Measurements from ENCODE around the gene CERKL.

Gene CERKL

DNA sequence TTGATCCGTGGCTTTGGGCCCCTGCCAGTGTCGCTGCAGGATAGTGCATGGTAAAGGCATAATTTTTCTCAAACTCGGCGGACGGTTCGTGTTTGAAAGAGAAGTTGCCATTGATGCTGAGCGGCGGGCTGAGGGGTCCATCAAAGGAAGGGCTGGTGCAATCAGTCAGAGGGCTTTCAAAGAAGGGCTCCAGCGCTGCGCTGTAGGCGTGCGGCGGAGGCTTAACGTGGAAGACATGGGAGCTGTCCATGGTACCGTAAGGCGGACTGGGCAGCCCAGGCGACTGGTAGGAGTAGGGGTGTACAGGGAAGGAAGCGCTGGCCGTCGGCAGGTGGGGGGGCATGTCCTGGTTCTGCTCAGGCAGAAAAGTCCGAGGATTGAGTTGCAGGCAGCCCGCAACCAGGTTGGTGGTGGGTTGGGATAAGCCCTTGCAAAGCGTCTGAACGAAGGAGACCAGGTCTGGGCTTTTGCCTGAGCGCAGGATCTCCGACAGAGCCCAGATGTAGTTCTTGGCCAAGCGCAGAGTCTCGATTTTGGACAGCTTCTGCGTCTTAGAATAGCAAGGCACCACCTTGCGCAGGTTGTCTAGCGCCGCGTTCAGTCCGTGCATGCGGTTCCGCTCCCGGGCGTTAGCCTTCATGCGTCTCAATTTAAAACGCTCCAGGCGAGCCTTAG is 21.1 kb upstream of the CERKL start:
- no peak for DNase-seq

DNA sequence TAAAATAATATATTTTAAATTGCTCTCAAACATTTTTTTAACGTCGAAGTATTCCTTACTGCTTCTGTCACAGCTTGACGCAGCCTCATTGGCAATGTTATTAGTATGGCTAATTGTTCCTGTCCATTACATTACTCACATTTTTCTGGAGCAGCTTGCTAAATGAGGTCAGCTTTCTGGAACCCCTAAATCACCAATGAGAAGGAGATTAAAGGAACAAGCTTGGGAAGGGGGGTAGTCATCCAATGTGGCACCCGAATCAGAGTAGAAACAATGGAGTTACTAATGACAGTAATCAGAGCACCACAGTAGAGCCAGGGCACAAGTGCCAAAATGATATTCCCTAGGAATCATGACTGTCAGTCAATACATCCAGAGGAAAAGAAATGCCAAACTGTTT is 18.3 kb upstream of the CERKL start:
- peak; percentile 89 for DNase-seq

DNA sequence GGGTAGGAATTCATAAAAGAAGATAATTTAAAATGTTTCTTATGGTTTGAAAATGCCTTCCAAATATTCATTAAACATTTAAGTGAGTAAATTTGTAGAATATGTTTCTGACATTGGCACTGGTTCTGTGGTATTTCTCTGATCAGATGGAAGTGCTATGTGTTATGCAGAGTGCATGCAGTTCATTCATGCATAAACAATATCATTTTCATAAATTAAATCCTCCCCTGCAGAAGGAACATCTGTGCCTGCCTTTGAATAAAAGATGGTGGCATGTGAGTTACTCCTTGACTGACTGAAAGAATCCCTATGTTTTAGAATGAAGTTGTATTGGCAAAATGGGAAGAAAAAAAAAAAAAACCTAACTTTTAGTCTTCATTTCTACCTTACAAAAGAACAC is 17.6 kb upstream of the CERKL start:
- DNase-seq = peak; percentile 90

DNA sequence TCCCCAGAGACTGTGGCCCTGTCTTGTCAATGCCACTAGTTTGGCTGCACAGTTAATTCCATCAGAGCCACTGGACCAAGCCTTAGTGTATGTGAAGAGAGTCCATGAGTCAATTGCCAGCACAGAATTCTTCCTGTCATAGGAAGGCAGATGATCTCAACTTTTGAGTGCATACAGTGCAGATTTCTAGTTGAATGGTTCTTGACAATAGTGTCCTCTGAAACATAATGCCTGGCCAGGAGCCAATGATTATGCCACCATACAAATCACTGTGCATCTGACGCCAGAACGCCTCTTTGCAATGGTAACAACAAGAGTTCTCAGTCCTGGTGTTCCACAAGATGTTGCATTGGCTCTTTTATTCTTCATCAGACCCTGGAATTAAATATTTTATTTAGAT is 16.3 kb upstream of the CERKL start:
- DNase-seq = no peak

DNA sequence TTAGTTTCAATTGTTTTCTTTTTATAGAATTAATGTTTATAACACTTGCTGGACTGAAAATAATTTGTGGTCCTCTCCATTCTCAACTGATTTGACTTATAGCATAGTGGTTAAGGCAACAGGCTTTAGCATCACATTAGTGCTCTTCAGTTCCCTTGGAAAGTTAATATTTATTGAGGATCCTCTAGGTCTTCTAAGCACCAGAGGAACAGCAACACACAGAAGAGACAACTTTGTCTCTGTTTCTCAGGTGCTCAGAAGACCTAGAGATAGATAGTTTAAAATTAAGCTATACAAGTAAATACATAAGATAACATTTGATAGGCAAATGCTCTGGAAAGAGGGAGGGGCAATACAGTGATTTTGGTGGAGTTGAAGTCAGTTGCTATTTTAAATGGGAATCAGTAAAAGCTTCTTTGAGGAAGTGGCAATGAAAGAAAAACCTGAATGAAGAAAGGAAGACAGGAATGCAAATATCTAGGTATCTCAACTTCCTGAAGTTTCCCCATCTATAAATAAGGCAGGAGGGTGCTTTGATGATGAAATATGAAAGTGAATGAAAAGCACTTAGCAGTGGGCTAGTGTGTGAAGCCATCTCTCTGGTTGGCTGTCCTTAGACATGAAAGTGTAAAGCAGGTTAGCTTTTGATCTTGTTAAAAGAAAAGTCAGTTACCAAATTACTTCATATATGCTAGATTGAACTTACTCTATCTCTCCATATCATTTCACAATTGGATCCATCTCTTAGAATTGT is 15.5 kb upstream of the CERKL start:
- no peak for DNase-seq

DNA sequence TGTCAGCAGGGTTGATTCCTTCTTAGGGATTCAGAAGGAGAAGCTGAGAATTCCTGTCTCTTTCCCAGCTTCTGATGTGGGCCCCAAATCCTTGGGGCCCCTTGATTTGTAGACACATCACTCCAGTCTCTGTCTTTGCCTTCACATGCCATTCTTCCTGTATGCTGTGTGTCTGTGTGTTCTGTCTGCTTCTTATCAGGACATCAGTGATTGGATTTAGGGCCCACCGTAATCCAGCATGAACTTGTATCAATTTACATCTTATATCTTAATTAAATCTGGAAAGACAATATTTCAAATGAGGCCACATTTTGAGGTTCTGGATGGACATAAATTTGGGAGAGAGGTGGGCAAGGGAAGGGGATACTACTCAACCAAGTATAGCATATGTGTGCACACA is 13.7 kb upstream of the CERKL start:
- no peak for DNase-seq

DNA sequence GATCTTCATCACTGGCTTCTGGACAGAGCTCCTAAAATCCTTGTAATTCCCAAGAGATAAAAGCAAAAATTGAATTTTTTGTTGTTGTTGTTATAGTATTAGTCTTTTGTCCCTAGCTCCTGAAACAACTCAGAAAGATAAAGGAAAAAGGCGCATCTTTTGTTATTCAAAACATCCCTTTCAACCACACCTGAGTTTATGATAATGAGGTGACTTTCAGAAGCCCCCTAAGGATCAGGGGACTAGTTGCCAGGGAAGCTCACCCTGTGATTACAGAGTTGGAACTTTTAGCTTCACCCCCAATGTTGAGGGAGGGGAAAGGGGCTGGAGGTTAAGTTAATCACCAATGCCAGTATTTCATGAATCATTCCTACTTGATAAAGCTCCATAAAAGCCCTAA is 10.3 kb upstream of the CERKL start:
- DNase-seq = no peak

DNA sequence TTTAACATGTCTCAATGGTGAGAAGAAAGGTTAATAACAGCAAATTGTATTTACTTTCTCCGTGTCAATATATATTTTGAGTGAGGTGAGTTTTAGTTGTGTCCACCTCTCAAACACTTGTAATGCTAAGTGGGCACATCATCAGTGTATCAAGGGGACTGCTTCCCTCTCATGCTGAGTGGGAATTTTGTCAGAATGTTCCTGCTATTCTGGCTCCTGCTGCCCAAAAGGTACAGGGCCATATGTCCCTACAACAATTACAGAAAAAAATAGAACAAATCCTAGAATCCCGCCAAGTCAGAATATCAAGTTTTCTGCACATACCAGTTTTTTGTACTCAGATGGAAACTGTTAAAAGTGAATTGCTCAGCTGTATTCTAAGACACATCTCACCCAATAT is 5.4 kb upstream of the CERKL start:
- no peak for DNase-seq

DNA sequence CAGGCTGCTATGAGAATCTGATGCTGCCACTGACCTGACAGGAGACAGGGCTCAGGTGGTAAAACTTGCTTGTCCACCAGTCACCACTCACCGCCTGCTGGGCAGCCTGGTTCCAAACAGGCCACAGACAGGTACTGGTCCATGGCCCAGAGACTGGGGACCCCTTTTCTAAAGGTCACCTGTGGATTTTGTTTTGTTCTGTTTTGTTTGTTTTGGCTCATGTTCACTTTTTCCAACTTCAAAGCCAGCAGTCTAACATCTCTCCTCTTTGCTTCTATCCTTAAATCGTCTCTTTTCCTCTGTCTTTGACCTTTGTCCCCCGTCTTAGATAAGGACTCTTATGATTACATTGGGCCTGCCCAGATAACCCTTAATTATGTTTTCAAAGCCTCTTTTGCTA is 3.3 kb upstream of the CERKL start:
- no peak for DNase-seq

DNA sequence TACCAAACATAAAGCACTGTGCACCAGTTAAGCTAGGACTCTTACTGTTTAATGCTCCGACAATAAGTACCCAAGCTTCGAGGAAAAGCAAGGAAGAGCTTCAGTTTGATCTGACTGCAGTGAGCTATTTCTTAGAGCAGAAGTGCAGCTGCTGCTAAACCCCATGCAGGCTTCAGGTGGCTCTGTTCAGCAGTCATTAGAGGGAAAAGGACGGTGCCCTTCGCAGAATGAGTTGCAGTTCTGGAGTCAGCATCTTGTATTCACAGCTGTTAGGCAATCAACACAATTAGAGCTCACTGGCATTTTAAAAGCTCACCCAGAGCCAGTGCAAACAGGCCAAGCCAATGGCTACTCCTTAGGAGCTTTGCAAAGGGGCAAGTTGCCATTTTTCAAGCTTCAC is 1.5 kb upstream of the CERKL start:
- DNase-seq = peak; percentile 83

DNA sequence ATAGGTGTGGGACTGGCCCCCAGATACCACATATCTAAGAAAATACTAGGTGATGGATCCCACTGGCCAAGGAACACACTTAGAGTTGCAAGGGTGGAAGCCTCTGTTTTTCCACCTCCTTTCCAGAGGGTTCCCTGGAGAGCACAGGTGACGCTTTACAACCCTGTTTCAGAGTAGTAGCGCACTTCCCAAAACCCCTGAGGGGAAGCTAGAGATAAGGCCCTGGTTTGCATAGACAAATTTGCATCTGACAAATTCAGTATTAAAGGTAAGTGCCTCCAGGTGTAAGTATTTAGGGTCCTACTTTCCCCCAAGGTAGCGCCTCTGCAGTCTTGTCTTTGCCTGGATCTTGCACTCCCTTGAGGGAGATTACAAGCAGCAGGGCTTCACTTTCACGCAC is 474 bp upstream of the CERKL start:
- DNase-seq = no peak

DNA sequence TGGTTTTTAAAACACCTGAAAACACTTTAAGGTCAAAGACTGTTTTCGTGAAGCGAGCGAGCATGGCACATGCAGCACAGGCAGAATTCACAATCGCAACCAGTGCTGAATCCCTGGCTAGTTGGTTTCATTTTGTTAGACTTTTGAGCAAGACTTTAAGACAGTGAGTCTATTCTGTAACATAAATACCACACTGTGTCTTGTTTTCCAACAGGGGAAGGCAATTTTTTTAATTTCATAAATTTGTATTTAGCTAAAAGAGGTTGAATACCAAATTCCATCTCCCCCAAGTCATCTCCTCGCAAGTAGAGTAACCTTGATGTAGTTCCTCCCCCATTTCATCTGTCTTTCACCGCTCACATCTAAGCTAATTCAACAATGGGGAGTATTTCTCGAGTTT is 1.4 kb downstream of the CERKL start:
- DNase-seq = no peak

DNA sequence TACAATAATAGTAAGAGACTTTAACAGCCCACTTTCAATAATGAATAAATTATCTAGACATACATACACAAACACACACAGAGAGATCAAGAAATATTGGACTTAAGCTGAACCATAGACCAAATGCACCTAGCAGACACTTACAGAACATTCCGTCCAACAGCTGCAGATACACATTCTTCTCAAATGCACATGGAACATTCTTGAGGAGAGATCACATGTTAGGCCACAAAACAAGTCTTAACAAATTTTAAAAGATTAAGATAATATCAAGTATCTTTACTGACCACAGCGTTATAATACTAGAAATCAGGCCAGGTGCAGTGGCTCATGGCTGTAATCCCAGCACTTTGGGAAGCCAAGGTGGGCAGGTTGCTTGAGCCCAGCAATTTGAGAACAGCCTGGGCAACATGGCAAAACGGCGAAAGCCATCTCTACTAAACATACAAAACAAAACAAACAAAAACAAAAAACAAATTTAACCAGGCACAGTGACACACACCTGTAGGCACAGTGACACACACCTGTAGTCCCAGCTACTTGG is 7.4 kb downstream of the CERKL start:
- no peak for DNase-seq

DNA sequence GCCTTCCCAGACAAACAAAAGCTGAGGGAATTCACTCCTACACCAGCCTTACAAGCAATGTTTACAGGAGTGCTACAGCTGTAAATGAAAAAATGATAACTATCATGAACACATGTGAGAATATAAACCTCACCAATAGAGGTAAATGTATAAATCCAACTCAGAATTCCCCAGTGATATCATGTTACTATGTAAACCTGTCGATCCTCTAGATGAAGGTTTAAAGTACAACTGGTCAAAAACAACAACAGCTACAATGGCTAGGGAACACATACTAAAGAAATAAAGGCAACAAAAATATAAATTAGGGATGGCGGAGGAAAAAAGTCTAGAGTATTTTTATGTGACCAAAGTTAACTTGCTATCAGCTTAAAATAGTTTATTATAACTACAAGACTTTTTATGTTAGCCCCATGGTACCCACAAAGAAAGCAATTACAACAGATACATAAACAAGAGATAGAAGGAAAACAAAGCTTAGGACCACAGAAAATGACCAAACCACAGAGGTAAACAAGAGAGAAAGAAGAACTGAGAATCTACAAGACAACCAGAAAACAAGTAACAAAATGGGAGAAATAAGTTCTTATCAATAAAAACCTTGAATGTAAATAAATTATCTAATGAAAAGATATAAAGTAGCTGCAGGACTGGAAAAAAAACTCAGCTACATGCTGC is 8.3 kb downstream of the CERKL start:
- DNase-seq = no peak

DNA sequence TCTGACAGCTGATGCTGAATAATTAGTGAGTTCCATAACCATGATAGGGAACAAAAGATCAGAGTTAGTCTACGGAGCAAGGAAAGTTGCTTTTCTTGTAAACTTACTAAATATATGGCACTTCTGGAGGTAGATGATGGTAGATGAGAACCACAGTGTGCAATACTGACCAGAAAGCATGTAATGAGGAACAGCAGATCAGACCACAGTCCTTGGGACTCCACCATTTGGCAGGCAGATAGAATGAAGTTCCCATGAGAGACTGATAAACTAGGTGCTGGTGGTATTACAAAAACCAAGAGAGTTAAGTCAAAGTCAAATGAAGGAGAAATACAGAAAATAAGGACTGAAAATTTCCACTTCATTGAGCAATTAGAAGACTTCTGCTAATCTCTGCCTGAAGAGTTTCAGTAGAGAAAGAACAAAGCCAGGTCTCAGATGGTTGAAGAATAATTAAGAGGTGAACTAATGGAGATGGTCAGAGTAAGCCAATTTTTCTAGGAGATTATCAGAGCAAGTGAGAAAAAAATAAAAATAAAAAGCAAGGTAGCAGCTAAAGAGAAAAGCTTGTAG is 10.4 kb downstream of the CERKL start:
- no peak for DNase-seq

DNA sequence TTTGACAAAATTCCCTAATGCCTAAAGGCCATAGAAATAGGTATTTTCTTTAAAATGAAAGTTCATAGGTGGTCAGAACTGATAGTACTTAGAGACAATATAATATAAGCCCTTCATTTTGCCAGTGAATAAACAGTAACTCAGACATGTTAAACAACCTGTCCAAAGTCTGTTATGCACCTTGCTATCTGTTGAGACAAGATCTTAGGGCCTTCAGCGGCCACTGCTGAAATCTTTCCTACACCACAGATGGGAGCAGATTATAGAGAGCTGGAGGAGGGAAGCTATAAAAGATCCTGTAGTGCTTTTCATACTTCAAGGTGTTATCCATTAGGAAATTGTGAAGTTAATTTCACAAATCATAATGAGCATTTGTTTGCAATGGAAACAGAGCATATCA is 13.8 kb downstream of the CERKL start:
- DNase-seq = no peak

DNA sequence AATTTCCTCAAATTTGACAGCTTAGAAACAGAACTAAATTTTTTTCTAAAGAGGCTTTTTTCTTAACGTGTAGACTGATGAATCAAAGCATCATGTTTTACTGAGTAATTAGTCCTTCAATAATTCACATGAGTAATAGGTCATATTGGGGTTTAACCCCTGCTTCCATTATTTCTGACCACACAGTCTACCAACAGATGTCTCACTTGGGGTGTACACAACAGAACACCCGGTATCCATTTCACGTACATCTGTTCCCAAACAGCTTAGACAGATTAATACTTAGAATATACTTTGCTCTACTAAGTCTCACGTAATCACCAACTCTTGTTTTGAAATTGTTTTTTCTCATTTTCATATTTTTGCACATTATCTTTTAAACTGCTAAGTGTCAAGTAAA is 14.8 kb downstream of the CERKL start:
- peak; percentile 92 for DNase-seq

DNA sequence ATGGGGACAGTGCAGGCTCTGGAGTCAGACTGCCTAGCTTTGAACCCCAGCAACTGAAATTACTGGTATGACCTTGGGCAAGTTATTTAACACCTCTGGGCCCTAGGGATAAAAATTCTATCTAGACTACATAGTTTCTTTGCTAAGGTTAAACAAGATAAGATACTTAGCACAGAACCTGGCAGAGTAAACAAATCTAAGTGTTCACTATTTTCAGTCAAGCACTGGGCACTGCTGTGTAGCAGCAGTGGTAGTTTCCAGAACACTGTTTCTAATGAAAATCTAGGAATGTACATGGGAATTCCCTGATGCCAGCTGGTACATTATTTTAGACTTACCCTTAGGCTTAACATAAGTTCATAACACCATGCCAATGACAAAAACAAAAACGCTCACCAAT is 17.2 kb downstream of the CERKL start:
- no peak for DNase-seq

DNA sequence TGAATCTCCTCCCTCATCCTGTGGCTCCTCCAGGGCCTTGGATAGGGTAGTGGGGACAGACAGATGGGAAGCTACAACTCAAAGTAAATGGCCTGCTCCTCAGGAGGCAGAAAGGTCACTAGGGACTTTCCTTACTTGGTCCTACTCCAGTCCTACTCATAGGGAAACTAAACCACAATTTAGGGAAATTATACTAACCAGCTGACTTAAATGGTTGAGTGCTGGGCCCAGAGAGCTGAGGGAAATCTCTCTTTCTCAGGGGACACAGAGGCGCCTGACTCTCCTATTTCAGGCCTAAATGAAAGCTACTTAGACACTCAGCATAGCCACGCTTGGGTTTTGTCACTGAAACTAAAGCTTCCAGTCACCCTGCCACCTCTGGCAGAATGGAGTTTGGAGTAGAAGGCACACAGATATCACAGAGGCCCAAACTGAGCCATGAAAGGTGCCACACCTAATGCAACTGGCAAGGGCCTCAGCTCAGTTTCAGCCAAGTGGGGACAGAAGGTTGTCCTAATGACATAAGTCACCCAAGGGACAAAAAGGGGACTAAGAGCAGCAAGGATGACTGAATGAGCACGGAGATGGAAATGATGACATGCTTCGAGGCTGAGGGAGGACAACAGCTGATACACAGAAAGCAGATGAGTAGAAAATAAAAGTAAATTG is 24.0 kb downstream of the CERKL start:
- DNase-seq = peak; percentile 92

DNA sequence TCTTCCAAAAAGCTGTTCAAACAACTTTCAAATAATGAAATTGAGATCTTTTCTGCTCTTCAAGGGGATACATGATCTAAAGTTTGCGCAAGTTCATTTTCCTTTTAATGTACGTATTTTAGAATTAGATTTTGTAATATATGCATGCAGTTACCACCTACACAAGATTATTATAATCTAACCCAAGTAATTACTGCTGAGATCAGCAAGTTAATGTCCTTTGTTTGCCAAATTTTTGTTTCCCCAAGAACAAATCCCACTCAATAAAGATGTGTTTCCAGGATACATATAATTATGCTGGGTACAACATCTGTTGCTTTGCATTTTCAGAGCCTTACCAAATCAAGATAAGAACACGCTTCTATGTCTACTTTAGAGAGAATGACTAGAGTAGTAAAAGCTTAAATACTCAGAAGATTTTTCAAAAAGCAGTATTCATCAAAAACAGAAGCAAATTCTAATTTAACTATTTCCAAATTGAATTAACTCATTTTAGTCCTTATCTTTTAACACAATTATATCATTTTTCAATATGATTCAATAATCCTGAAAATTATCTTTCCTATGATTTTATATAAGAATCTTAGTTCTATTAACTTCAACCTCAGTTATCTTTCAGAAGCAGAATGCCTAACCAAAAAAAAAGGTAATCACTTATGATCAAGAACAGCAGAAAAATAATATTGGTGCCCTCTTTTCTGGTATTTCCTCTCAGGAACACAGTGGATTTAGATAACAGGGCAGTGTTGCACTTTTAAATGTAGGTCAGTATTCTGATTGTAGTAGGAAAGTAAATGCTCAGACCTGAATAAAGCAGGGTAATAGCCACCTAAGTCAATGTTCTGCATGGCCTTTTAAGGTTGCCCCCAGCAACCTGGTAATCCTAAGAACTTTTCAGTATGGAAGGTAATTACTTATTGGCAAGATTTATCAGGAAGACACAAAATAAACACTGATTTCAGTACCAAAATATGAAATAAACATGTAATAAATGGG is 28.0 kb downstream of the CERKL start:
- peak; percentile 94 for DNase-seq

DNA sequence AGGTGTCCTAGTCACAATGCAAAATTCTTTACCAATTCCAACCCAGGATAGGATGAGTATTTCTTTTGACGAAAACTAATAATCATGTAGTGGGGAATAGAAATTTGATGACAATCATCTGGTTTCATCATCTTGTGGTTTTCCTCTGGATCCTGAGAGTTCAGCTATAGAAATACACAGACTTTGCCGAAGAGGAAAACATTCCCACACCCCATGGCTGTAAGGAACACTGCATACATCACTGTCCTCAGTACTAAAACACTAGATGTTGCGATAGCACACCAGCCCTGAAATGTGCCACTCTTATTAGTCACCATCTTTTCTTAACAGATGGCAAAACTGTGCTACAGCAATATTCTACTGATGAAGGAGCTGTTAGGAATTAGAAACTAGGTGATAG is 29.4 kb downstream of the CERKL start:
- DNase-seq = peak; percentile 75

DNA sequence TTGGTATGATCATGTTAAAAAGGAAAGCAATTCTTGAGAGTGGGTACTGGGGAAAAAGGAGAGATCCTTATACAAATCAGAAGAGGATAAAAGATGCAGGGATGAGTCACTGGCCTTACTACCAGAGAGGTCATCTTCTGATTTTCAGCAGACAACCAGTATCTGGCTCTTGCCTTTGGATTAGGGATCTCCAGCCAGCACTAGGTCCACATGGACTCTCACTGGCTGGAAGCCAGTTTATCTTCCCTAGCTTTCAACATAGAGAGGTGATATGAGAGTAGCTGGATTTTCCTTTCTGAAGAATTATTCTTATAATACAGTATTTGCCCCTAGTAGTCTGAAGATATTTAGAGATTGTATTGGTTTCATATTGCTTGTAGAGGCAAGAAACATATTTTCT is 30.2 kb downstream of the CERKL start:
- DNase-seq = no peak
